GM18858 (cell line): ENCODE measurements around the gene SH3RF1.
A peak's percentile ranks its signal among the peaks of the same experiment; 100 is the strongest.
"Not testable (repeated sequence)": the region's sequence is repeated elsewhere in the genome, so short reads cannot be mapped to it uniquely, and the experiment has no call there.

Experiments
- ATAC-seq: cut with Tn5 transposase; IDR thresholded peaks from one replicate; pipeline ENCODE4 v1.9.1; 2021; ENCODE audit not compliant: unreplicated experiment

Gene SH3RF1

GRCh38 chr4:169202145-169202699, 68.5 kb downstream of the SH3RF1 start:
- no peak for ATAC-seq

GRCh38 chr4:169201222-169202144, 69.3 kb downstream of the SH3RF1 start:
- no peak for ATAC-seq

- ATAC-seq = no peak
Measured at GRCh38 chr4:169200361-169201030, 70.3 kb downstream of the SH3RF1 start.

- ATAC-seq = no peak
Measured at GRCh38 chr4:169199184-169199583, 71.6 kb downstream of the SH3RF1 start.

- no peak for ATAC-seq
Measured at GRCh38 chr4:169198167-169198566, 72.6 kb downstream of the SH3RF1 start.

GRCh38 chr4:169197206-169197605, 73.5 kb downstream of the SH3RF1 start:
- ATAC-seq = not testable (repeated sequence)

GRCh38 chr4:169195032-169195431, 75.7 kb downstream of the SH3RF1 start:
- ATAC-seq = no peak

GRCh38 chr4:169189968-169190367, 80.8 kb downstream of the SH3RF1 start:
- not testable (repeated sequence) for ATAC-seq

- peak; percentile 70 for ATAC-seq
Measured at GRCh38 chr4:169189372-169189771, 81.4 kb downstream of the SH3RF1 start.

- no peak for ATAC-seq
Measured at GRCh38 chr4:169188204-169188603, 82.6 kb downstream of the SH3RF1 start.

GRCh38 chr4:169185133-169185956, 85.4 kb downstream of the SH3RF1 start:
- ATAC-seq = no peak

GRCh38 chr4:169184686-169185085, 86.1 kb downstream of the SH3RF1 start:
- no peak for ATAC-seq

- ATAC-seq = no peak
Measured at GRCh38 chr4:169184236-169184635, 86.5 kb downstream of the SH3RF1 start.

- ATAC-seq = no peak
Measured at GRCh38 chr4:169183581-169183980, 87.2 kb downstream of the SH3RF1 start.

GRCh38 chr4:169179609-169180521, 90.9 kb downstream of the SH3RF1 start:
- ATAC-seq = no peak

GRCh38 chr4:169178092-169178491, 92.7 kb downstream of the SH3RF1 start:
- ATAC-seq = not testable (repeated sequence)

- no peak for ATAC-seq
Measured at GRCh38 chr4:169175476-169175875, 95.3 kb downstream of the SH3RF1 start.

- ATAC-seq = no peak
Measured at GRCh38 chr4:169175035-169175434, 95.7 kb downstream of the SH3RF1 start.

- no peak for ATAC-seq
Measured at GRCh38 chr4:169174247-169174646, 96.5 kb downstream of the SH3RF1 start.
